GM19468 (cell line): ENCODE measurements around the gene ARSA.

Source experiments
- ATAC-seq: cut with Tn5 transposase; IDR thresholded peaks from one replicate; pipeline ENCODE4 v1.9.1; 2021; ENCODE audit warnings: mild to moderate bottlenecking, moderate library complexity, moderate number of reproducible peaks; ENCODE audit not compliant: unreplicated experiment; ENCODE audit errors: extremely low read depth

Gene ARSA

DNA sequence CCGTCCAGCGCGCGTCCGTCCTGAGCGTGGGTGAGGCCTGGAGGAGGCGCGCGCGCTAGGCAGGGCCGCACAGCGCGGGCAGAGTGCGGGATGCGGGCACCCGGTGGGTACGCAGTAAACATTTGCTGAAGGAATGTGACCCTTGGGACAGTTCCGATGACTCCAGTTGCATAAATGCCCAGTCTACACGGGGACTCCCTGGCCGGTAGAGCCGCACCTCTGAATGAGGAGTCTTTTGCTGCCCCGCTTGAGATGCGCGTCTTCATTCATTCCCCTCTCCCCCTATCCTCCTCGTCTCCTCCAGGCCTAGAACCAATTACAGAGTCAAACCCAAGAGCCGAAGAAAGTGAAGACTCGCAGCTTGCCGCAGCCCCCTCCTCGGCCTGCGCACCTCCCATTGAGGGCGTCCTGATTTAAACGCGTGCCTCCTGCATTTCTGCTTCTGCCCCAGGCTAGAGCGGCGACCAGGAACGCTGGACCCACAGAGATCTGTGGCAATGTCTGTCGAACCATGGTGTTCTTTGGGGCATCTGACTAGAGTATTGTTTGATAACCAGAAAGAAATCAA is 44.6 kb downstream of the ARSA start:
- ATAC-seq: no peak

DNA sequence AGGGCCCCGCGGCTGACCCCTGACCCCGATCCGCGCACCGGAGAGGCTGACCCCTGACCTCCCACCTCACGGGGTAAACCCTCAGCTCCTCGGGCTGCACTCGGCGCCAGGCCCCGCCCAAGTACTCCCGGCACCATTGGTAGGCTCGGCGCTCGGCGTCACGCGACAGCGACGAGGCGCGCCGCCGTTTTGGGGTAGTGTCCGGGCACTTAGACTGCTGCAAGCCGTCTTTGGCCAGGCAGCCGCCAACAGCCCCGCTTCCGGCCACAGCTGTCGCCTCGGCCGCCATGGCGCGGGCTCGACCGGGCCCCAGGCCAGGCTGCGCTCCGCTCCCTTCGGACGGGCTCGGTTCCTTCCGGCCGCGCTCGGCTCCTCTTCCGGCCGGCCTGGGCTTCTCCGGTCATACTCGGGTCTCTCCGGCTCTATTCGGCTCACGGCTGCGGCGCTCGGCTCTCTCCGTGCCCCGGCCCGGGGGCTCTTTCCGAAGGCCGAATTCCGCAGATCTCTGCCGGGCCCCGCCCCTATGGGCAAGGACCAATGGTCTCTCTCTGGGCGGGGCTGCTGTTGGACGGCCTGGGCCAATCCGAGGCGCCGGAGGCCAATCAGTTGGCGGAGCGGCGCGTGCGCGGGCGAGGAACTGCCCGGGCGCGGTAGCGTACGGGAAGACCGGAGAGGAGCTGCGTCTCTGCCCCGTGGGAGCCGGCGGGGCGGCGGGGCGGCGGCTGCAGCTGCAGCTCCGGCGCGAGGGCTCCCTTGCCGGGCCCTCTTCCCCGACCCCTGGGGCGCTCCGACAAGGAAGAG is 45.3 kb downstream of the ARSA start, which contains the start of gene CHKB:
TSS of gene CHKB (minus strand) at position 357 of the 801 bp plus-strand sequence. CDS start at position 289, 68 bp downstream.
- ATAC-seq: peak; percentile 85

DNA sequence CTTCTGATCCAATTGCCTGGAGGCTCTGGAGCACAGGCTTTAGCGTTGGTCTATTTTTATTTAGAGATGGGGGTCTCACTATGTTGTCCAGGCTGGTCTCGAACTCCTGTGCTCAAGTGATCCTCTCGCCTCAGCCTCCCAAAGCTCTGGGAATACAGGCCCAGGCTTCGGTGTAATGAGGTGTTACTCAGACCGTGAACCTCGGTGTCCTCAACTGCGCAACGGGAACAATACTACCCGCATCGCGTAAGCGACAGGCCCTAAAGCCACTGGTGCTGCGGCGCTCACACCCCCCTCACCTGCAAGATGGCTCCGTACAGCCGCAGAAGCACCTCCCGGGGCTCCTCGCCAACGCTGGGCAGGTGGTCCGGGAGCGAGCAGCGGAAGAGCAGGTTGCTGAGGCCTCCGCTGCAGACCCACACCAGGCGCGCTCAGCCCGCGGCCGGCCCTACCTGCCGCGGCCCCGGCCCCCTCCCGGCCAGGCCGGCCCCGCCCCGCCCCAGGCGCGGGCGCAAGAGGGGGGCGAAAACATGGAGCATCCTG is 45.9 kb downstream of the ARSA start:
- ATAC-seq: no peak

DNA sequence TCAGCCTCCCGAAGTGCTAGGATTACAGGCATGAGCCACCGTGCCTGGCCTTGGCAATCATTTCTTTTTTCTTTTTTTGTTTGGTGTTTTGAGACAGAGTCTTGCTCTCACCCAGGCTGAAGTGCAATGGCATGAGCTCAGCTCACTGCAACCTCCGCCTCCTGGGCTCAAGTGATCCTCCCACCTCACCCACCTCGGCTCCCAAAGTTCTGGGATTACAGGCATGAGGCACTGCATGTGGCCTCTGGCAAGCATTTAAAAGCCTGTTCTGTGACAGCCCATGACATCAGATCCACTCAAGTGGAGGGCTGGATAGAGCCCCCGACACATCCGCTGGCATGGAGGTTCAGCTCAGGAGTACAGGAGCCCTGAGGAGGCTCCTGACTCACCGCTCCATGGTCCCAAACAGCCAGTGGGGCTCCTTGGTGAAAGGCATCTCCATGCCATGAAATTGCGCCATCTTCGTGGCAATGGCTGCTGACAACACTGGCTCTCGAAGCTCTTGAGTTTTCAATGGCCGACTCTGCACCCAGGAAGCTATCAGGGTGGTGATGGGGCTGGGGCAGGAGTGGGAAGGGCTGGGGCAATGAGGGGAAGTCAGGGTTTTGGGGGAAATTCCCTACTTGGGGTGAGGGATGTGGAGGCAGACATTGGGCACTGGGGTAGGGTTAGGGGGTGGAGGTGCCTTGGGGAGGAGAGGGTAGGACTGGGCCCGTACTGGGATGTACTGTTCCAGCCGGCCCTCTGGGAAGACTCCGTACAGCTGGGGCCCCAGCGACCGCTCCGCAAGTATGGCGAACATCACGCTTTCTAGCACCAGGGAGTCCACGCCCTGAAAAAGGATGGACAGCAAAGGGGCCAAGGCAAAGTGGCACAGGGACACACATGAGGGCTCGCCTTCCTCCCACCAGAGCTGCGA is 46.7 kb downstream of the ARSA start:
- no peak for ATAC-seq

GRCh38 chr22:50579752-50580151 is 48.2 kb downstream of the ARSA start:
- no peak for ATAC-seq

- ATAC-seq: no peak
Observed at GRCh38 chr22:50578776-50579310, 49.1 kb downstream of the ARSA start.

DNA sequence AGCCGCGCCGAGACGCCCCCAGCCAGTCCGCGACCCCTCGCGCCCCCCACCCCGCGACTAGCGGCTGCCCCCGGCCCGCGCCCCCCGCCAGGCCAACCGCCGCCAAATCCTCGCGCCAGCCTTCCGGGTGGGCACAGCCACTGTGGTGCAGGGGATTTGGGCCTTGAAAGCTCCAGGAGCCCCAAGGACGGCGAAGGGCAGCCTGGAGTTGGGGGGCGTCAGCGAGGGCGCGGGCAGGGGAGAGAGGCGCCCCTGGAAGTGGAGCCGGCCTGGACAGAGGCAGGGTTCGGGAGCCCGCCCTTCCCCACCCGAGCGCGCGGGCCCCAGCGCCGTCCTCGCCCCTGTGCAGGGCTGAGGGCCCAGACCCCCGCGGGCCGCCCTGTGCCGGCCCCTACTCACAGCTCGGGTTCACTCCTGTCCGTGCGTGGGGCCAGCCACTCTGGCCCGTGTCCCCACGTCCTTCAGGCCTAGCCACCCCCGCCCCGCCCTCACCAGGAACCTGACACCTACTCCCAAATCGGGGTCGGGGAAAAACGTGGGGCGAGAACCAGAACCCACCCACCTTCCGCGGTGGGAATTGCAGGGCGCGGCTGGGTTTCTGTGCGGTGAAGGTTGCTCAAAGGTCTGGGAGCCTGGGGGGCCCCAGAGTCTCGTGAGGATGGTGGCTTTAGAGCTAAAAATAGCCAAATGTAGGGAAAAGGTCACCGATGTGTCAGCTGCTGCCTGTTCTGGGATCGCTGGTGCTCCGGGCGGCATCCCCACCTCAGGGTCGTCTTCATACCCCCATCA is 49.8 kb downstream of the ARSA start, which contains the start of gene CPT1B:
TSS of gene CPT1B (minus strand) at position 441 of the 789 bp plus-strand sequence. CDS start 512 bp downstream, outside the sequence.
- no peak for ATAC-seq

GRCh38 chr22:50577697-50577986 is 50.3 kb downstream of the ARSA start:
- ATAC-seq: no peak

- no peak for ATAC-seq
Observed at GRCh38 chr22:50576806-50577696, 50.9 kb downstream of the ARSA start.

GRCh38 chr22:50576070-50576469 is 51.9 kb downstream of the ARSA start:
- ATAC-seq: no peak

- ATAC-seq: no peak
Observed at GRCh38 chr22:50575426-50575941, 52.5 kb downstream of the ARSA start.
